Breast epithelium (tissue), 4 donors: Measurements from ENCODE around the gene CCDC85C. TPM values are rescaled to one million over a fixed set of nuclear protein-coding genes. Genes with fewer than 3 reads are reported as not detected.
"Not testable (repeated sequence)": the region's sequence is repeated elsewhere in the genome, so short reads cannot be mapped to it uniquely, and the experiment has no call there.

ENCODE experiments used
- DNase-seq, 2 donors: peaks; one replicate each; pipeline ENCODE4 v3.0.0-alpha.2; 2019; ENCODE audit warnings: low spot score in 2 of 2
- H3K27ac ChIP-seq, 2 donors: fragments of 200-600 bp; sonication (generic) in 1 of 2; one replicate each; pipeline ENCODE4 v1.5.1; 2016 to 2019; ENCODE audit warnings: mild to moderate bottlenecking in 1 of 2
- H3K27me3 ChIP-seq, 2 donors: fragments of 200-600 bp; sonication (generic) in 1 of 2; one replicate each; pipeline versions ENCODE4 v1.5.1 to v1.6.0; 2017 to 2019; ENCODE audit warnings: control low read depth in 1 of 2, mild to moderate bottlenecking in 1 of 2
- H3K36me3 ChIP-seq: fragments of 200-600 bp; one replicate; pipeline ENCODE4 v1.5.1; 2019
- H3K4me1 ChIP-seq, 2 donors: fragments of 200-600 bp; sonication (generic); one replicate each; pipeline ENCODE4 v1.5.1; 2016 to 2019; ENCODE audit warnings: control low read depth in 1 of 2
- H3K4me3 ChIP-seq, 3 donors: fragments of 200-600 bp; sonication (generic); 1 replicate in 2 of 3; 2 replicates in 1 of 3; pipeline ENCODE4 v1.5.1; 2016 to 2019; ENCODE audit warnings: mild to moderate bottlenecking in 3 of 3, moderate library complexity in 2 of 3
- H3K9me3 ChIP-seq, 2 donors: fragments of 200-600 bp; sonication (generic) in 1 of 2; one replicate each; pipeline ENCODE4 v1.5.1; 2016 to 2019; ENCODE audit warnings: control low read depth in 1 of 2
- CTCF ChIP-seq, 3 donors: fragments of 450-650 bp; IDR thresholded peaks; one replicate each; pipeline ENCODE4 v1.5.1; 2016 to 2017; ENCODE audit warnings: antibody characterized with exemption in 3 of 3, mild to moderate bottlenecking in 3 of 3, moderate library complexity in 3 of 3
- POLR2A ChIP-seq: fragments of 450-650 bp; IDR thresholded peaks from one replicate; pipeline ENCODE4 v1.6.1; 2016; ENCODE audit warnings: antibody characterized with exemption, mild to moderate bottlenecking, moderate library complexity
- POLR2AphosphoS5 ChIP-seq, 3 donors: sonication (generic); formaldehyde crosslinking; IDR thresholded peaks; one replicate each; pipeline ENCODE4 v1.6.1; 2017; ENCODE audit warnings: antibody characterized with exemption in 3 of 3
- intact Hi-C: fragments of 100-400 bp; cut with DNase I; formaldehyde crosslinking; loops from one replicate; pipeline ENCODE4 v1.15.1; 2023; ENCODE audit warnings: low total_unique reads
- total RNA-seq, 3 donors: library from RNA; depleted of rRNA; stranded (reverse); fragments of >200 nt; gene quantifications; one replicate each; pipeline ENCODE4 v1.1.0, GENCODE V29; 2016

CCDC85C gene
- total RNA-seq, 3 donors from 2014 or later: 1.3 to 8.3 (median 4.3) TPM

- intact Hi-C loops: no loop called here
- TF ChIP-seq POLR2AphosphoS5 (IDR thresholded peaks at IDR 0.05): no peak
- TF ChIP-seq POLR2A: no peak
- TF ChIP-seq CTCF (IDR thresholded peaks at IDR 0.05): no peak
- Histone ChIP-seq H3K27me3 (no peaks in the 10 kb centered on the region), H3K4me3 (peak overlapping the region in 1 of 3 donors; percentile 86), H3K36me3 (no peaks in the 10 kb centered on the region), H3K27ac (no peak overlapping the region), H3K9me3 (no peaks in the 10 kb centered on the region), H3K4me1 (peaks cover 0 to 4% of the 10 kb centered on the region in 2 donors)
- no peak for DNase-seq
Observed at GRCh38 chr14:99644035-99644587, 40.1 kb upstream of the CCDC85C start.

- intact Hi-C loops: no loop called here
- no peak overlapping the region for H3K27ac ChIP-seq
- H3K4me1 ChIP-seq: peaks cover 0 to 4% of the 10 kb centered on the region in 2 donors
- no peak for DNase-seq
- H3K36me3 ChIP-seq: no peaks in the 10 kb centered on the region
- no peaks in the 10 kb centered on the region for H3K27me3 ChIP-seq
- H3K4me3 ChIP-seq: no peak overlapping the region
- H3K9me3 ChIP-seq: no peaks in the 10 kb centered on the region
- TF ChIP-seq POLR2A (no peak), CTCF (IDR thresholded peaks at IDR 0.05) (no peak), POLR2AphosphoS5 (IDR thresholded peaks at IDR 0.05) (no peak)
Observed at GRCh38 chr14:99643343-99643742, 39.3 kb upstream of the CCDC85C start.

GRCh38 chr14:99642771-99643170, 38.8 kb upstream of the CCDC85C start:
- DNase-seq, H3K27me3 ChIP-seq, H3K4me3 ChIP-seq, H3K9me3 ChIP-seq, H3K4me1 ChIP-seq, H3K36me3 ChIP-seq, intact Hi-C loops, H3K27ac ChIP-seq: not testable (repeated sequence)

- no peaks in the 10 kb centered on the region for H3K36me3 ChIP-seq
- no peak overlapping the region for H3K4me3 ChIP-seq
- H3K27me3 ChIP-seq: no peaks in the 10 kb centered on the region
- H3K4me1 ChIP-seq: no peaks in the 10 kb centered on the region
- TF ChIP-seq CTCF (IDR thresholded peaks at IDR 0.05) (no peak), POLR2A (no peak), POLR2AphosphoS5 (IDR thresholded peaks at IDR 0.05) (no peak)
- no peak overlapping the region for H3K27ac ChIP-seq
- intact Hi-C loops: no loop called here
- no peaks in the 10 kb centered on the region for H3K9me3 ChIP-seq
- no peak for DNase-seq
Observed at GRCh38 chr14:99637624-99638023, 33.6 kb upstream of the CCDC85C start.

GRCh38 chr14:99636487-99636886, 32.5 kb upstream of the CCDC85C start:
- Histone ChIP-seq H3K27ac (no peak overlapping the region), H3K36me3 (no peaks in the 10 kb centered on the region), H3K4me3 (no peak overlapping the region), H3K27me3 (no peaks in the 10 kb centered on the region), H3K9me3 (no peaks in the 10 kb centered on the region), H3K4me1 (no peaks in the 10 kb centered on the region)
- TF ChIP-seq CTCF (IDR thresholded peaks at IDR 0.05): no peak
- TF ChIP-seq POLR2AphosphoS5 (IDR thresholded peaks at IDR 0.05): no peak
- TF ChIP-seq POLR2A: no peak
- intact Hi-C loops: no loop called here
- DNase-seq: no peak

- Histone ChIP-seq H3K27me3 (no peaks in the 10 kb centered on the region), H3K27ac (no peak overlapping the region), H3K4me1 (no peaks in the 10 kb centered on the region), H3K9me3 (no peaks in the 10 kb centered on the region), H3K36me3 (no peaks in the 10 kb centered on the region), H3K4me3 (no peak overlapping the region)
- intact Hi-C loops: no loop called here
- no peak for DNase-seq
- no peak for TF ChIP-seq POLR2A
- no peak for TF ChIP-seq CTCF (IDR thresholded peaks at IDR 0.05)
- no peak for TF ChIP-seq POLR2AphosphoS5 (IDR thresholded peaks at IDR 0.05)
Observed at GRCh38 chr14:99635116-99635515, 31.1 kb upstream of the CCDC85C start.
